GM10248 (cell line): ENCODE measurements around the gene MYCL.

Experiments used
- CTCF ChIA-PET: fragments of 300-600 bp; sonication (Branson Sonifier 250); formaldehyde crosslinking; extraction: SDS; loops from one replicate; lab custom pipeline; 2021; ENCODE audit warnings: antibody characterized with exemption; lab: Yijun Ruan, JAX
- POLR2A ChIA-PET: fragments of 350-650 bp; sonication (Branson Sonifier 250); formaldehyde crosslinking; extraction: SDS; loops from one replicate; lab custom pipeline; 2020; ENCODE audit warnings: antibody characterized with exemption; lab: Yijun Ruan, JAX
- DNase-seq: peaks from one replicate; pipeline ENCODE4 v3.0.0; 2012; ENCODE audit errors: extremely low spot score
- TF ChIP-seq, protein P1 (sequence below): IDR thresholded peaks from 2 replicates; pipeline ENCODE4 v1.5.1; 2012; ENCODE audit warnings: mild to moderate bottlenecking, low read depth; ENCODE audit errors: extremely low read depth, missing control alignments, control extremely low read depth

MYCL gene

DNA sequence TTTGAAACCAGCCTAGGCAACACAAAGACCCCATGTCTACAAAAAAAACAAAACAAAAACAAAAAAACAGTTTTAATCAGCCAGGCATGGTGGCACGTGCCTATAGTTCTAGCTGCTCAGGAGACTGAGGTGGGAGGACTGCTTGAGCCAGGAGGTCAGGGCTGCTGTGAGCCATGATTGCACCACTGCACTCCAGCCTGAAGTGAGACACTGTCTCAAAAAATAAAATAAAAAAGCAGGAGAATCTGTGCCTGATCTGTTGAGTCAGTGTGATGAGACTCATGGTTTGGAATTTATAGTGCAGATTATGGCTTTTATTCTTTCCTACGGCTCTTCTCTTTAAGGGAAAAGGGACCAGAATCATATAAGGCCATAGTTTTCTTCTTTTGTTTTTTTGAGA is 35.0 kb downstream of the MYCL start:
- DNase-seq: no peak
- TF ChIP-seq, protein P1, sequence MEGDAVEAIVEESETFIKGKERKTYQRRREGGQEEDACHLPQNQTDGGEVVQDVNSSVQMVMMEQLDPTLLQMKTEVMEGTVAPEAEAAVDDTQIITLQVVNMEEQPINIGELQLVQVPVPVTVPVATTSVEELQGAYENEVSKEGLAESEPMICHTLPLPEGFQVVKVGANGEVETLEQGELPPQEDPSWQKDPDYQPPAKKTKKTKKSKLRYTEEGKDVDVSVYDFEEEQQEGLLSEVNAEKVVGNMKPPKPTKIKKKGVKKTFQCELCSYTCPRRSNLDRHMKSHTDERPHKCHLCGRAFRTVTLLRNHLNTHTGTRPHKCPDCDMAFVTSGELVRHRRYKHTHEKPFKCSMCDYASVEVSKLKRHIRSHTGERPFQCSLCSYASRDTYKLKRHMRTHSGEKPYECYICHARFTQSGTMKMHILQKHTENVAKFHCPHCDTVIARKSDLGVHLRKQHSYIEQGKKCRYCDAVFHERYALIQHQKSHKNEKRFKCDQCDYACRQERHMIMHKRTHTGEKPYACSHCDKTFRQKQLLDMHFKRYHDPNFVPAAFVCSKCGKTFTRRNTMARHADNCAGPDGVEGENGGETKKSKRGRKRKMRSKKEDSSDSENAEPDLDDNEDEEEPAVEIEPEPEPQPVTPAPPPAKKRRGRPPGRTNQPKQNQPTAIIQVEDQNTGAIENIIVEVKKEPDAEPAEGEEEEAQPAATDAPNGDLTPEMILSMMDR: no peak
- CTCF ChIA-PET: no interaction called here
- POLR2A ChIA-PET: no interaction called here

DNA sequence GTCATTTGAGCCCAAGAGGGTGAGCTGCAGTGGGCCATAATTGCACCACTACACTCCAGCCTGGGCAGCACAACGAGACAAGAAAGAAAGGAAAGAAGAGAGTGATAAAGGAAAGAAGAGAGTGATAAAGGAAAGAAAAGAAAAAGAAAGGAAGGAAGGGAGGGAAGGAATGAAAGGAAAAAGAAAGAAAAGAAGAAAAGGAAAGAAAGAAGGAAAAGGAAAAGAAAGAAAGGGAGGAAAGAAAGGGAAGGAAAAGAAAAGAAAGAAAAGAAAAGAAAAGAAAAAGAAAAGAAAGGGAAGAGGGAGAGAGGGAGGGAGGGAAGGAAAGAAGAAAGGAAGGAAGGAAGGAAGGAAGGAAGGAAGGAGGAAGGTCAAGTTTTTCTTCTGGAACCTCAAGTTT is 36.0 kb downstream of the MYCL start:
- CTCF ChIA-PET: interaction anchor here (1.4 kb wide), 1 partner anchor 50 kb away, joined by 3 read pairs; no protein-coding TSS in a partner anchor
- POLR2A ChIA-PET: no interaction called here
- no peak for DNase-seq
- TF ChIP-seq, protein P1: no peak

DNA sequence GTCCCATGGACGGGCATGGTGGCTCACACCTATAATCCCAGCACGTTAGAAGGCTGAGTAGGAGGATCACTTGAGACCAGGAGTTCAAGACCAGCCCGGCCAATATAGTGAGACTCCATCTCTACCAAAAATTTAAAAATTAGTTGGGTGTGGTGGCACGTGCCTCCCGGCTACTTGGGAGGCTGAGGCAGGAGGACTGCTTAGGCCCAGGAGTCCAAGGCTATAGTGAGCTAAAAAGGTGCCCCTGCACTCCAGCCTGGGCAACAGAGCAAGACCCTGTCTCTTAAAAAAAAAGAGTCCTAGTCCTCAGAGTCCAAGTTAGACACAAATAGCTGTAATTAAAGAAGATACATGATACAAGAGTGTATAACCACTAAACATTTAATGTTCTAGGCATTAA is 38.5 kb downstream of the MYCL start:
- no peak for DNase-seq
- POLR2A ChIA-PET: no interaction called here

DNA sequence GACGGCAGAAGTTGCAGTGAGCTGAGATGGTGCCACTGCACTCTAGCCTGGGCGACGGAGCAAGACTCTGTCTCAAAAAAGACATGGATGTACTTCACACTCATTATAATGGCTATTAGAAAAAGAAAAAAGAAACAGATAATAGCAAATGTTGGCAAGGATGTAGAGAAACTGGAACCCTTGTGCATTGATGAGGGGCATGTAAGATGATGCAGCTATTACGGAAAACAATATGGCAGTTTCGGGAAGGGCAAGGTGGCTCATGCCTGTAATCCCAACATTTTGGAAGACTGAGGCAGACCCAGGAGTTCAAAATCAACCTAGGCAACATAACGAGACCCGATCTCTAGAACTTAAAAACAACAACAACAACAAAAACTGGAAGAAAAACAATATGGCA is 40.7 kb downstream of the MYCL start:
- CTCF ChIA-PET: interaction anchor here (1.3 to 1.6 kb wide), 2 partner anchors 12 to 44 kb away, joined by 3 to 7 read pairs; no protein-coding TSS in a partner anchor

More for the DNA sequence above, 38.5 kb downstream of the MYCL start:
- CTCF ChIA-PET: interaction anchor here (0.9 to 1.6 kb wide), 2 partner anchors 39 to 104 kb away, joined by 3 to 5 read pairs; partner anchors contain the start of gene MYCL
- TF ChIP-seq, protein P1: no peak

DNA sequence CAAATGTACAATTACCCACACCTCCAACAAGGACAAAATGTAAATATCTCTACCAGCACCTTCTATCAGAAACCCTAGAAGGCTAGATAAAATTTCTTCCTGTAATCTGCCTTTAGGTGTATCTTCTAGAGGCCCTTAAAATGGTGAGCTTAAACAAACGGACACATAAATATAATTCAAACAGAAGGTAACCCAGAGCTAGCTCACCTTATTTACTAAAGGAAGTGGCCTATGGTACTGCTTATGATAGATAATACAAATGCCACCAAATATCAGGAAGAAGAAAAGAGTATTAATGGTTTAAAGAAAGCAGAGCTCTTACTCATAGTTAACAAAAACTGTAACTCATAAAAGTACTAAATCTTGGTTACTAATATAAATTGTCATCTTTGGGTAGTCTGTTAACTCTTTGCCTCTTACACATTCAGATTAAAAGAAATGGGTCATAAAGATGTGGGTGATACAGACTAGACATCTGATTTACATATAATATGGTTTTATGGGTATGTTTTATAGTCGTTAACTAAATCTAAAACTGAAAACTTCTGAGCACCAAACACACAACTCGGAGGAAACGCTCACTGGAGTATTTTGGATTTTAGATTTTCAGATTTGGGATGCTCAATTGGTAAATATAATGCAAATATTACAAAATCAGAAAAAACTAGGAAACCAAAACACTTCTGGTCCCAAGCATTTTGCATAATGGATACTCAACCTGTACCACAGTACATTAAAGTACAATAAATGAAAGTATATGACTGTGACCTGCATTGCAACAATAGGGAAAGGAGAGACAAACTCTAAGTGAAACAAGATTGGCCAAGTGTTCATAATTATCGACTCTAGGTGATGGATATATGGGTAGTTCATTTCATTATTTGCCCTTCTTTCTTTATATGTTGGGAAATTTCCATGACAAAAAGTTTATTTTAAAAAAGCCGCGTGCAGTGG is 41.6 kb downstream of the MYCL start:
- no peak for DNase-seq
- CTCF ChIA-PET: interaction anchor here (0.7 to 1.8 kb wide), 8 partner anchors 11 to 112 kb away, joined by 3 to 7 read pairs (median 4); partner anchors contain the start of gene MYCL
- TF ChIP-seq, protein P1: no peak
- POLR2A ChIA-PET: no interaction called here

More for the DNA sequence above, 40.7 kb downstream of the MYCL start:
- no peak for DNase-seq
- POLR2A ChIA-PET: no interaction called here
- TF ChIP-seq, protein P1: no peak

DNA sequence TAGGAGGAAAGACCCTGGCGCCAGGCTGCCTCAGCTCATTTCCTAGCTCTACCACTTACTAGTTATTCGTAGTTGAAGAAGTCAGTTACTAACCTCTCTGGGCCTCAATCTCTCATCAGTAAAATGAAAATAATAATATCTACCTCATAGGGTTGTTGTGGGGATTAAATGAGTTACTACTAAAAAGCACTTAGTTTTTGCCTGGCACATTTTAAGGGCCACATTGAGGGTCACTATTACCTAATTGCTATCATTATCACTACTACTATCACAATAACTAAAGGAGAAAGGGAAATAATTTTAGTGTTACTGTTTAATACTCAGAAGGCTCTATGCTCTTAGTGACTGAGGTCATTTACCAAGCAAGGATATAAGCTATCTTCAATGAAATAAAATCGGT is 43.4 kb downstream of the MYCL start:
- TF ChIP-seq, protein P1: no peak
- CTCF ChIA-PET: interaction anchor here (0.9 to 2.3 kb wide), 5 partner anchors 9 to 44 kb away, joined by 3 to 10 read pairs (median 4); partner anchors contain the start of gene MYCL
- DNase-seq: no peak
- POLR2A ChIA-PET: no interaction called here
